ENCODE results near the gene SNRPA.

- TF ChIP-seq, protein P1, sequence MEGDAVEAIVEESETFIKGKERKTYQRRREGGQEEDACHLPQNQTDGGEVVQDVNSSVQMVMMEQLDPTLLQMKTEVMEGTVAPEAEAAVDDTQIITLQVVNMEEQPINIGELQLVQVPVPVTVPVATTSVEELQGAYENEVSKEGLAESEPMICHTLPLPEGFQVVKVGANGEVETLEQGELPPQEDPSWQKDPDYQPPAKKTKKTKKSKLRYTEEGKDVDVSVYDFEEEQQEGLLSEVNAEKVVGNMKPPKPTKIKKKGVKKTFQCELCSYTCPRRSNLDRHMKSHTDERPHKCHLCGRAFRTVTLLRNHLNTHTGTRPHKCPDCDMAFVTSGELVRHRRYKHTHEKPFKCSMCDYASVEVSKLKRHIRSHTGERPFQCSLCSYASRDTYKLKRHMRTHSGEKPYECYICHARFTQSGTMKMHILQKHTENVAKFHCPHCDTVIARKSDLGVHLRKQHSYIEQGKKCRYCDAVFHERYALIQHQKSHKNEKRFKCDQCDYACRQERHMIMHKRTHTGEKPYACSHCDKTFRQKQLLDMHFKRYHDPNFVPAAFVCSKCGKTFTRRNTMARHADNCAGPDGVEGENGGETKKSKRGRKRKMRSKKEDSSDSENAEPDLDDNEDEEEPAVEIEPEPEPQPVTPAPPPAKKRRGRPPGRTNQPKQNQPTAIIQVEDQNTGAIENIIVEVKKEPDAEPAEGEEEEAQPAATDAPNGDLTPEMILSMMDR (IDR thresholded peaks at IDR 0.05; ENCODE audit: poor library complexity): no peak
- TF ChIP-seq EZH2 (IDR thresholded peaks at IDR 0.05; ENCODE audit: borderline replicate concordance) (no peak), EZH2phosphoT487 (IDR thresholded peaks at IDR 0.05; ENCODE audit: low read depth, severe bottlenecking, unreplicated experiment) (no peak)
Measured at GRCh38 chr19:40791996-40792395, 41.0 kb downstream of the SNRPA start.
